OCI-LY3 (cell line): ENCODE data around the gene SFT2D1.

ENCODE experiments used
- CTCF ChIP-seq: fragments of 200-600, 300-600 bp; sonication (generic); IDR thresholded peaks from 2 replicates; pipeline ENCODE4 v1.5.1; 2014; ENCODE audit warnings: antibody characterized with exemption, low read length, low read depth
- EZH2phosphoT487 ChIP-seq: fragments of 200-600 bp; shearing (Covaris generic); IDR thresholded peaks from 2 replicates; pipeline ENCODE4 v1.6.1; 2018; ENCODE audit warnings: antibody characterized with exemption, mixed run types, low read depth

- TF ChIP-seq CTCF (no peak), EZH2phosphoT487 (no peak)
Observed at GRCh38 chr6:166361077-166361429, 18.7 kb upstream of the SFT2D1 start.
